Hepatocyte (in vitro differentiated cells): Measurements from ENCODE around the gene VSIR. TPM values are rescaled to one million over a fixed set of nuclear protein-coding genes. Genes with fewer than 3 reads are reported as not detected.

ENCODE experiments used
- DNase-seq: peaks from one replicate; pipeline ENCODE4 v3.0.0-alpha.2; 2016; ENCODE audit warnings: low spot score
- H2AFZ ChIP-seq: fragments of 200-600 bp; sonication (generic); 2 replicates; pipeline ENCODE4 v1.6.0; 2016; ENCODE audit warnings: antibody characterized with exemption, mild to moderate bottlenecking
- H3K27ac ChIP-seq: fragments of 200-600 bp; sonication (generic); 2 replicates; pipeline ENCODE4 v1.5.1; 2016; ENCODE audit warnings: mild to moderate bottlenecking
- H3K27me3 ChIP-seq: fragments of 200-600 bp; sonication (generic); 2 replicates; pipeline ENCODE4 v1.6.1; 2016
- H3K36me3 ChIP-seq: fragments of 200-600 bp; sonication (generic); replicated peaks from 2 replicates; pipeline ENCODE4 v1.5.1; 2016; ENCODE audit warnings: low read depth; ENCODE audit not compliant: insufficient read depth
- H3K4me1 ChIP-seq: fragments of 200-600 bp; sonication (generic); 2 replicates; pipeline ENCODE4 v1.5.1; 2016; ENCODE audit warnings: mild to moderate bottlenecking, moderate library complexity; ENCODE audit not compliant: insufficient read depth
- H3K4me2 ChIP-seq: fragments of 200-600 bp; sonication (generic); 2 replicates; pipeline ENCODE4 v1.6.0; 2016
- H3K4me3 ChIP-seq: fragments of 200-600 bp; sonication (generic); 2 replicates; pipeline ENCODE4 v1.5.1; 2016; ENCODE audit warnings: mild to moderate bottlenecking
- H3K79me2 ChIP-seq: fragments of 200-600 bp; sonication (generic); 2 replicates; pipeline ENCODE4 v1.6.0; 2017; ENCODE audit warnings: mild to moderate bottlenecking
- H3K9me2 ChIP-seq: fragments of 200-600 bp; sonication (generic); replicated peaks from 2 replicates; pipeline ENCODE4 v1.6.0; 2017; ENCODE audit warnings: mild to moderate bottlenecking; ENCODE audit not compliant: insufficient read depth
- H3K9me3 ChIP-seq: fragments of 200-600 bp; sonication (generic); 2 replicates; pipeline ENCODE4 v1.5.1; 2016; ENCODE audit warnings: low read depth, mild to moderate bottlenecking
- H4K20me1 ChIP-seq: fragments of 200-600 bp; sonication (generic); 2 replicates; pipeline ENCODE4 v1.6.0; 2016; ENCODE audit warnings: mild to moderate bottlenecking; ENCODE audit not compliant: insufficient read depth, poor library complexity, severe bottlenecking
- CTCF ChIP-seq: fragments of 200-600 bp; sonication (generic); IDR thresholded peaks from 2 replicates; pipeline ENCODE4 v1.5.1; 2016; ENCODE audit warnings: antibody characterized with exemption, mild to moderate bottlenecking; ENCODE audit not compliant: poor library complexity
- EZH2 ChIP-seq: fragments of 200-600 bp; sonication (generic); IDR thresholded peaks from 2 replicates; pipeline ENCODE4 v1.6.1; 2016; ENCODE audit warnings: antibody characterized with exemption, mild to moderate bottlenecking, borderline replicate concordance
- EZH2phosphoT487 ChIP-seq: fragments of 200-600 bp; sonication (generic); IDR thresholded peaks from one replicate; pipeline ENCODE4 v1.6.1; 2018; ENCODE audit warnings: antibody characterized with exemption, mild to moderate bottlenecking, low read depth, moderate library complexity; ENCODE audit not compliant: unreplicated experiment, severe bottlenecking
- WGBS: methylation state at CpG from one replicate; pipeline ENCODE4 v1.1.6; 2016; ENCODE audit warnings: low lambda C conversion rate; ENCODE audit errors: missing lambda C conversion rate; 5-methylcytosine and 5-hydroxymethylcytosine counted together
- polyA plus RNA-seq: library from polyadenylated mRNA; unstranded; fragments of >200 nt; fragmentation: Nextera tagmentation; extraction: Ambion mirVana; gene quantifications from 2 replicates; pipeline ENCODE4 v1.2.1, GENCODE V29; 2016
- total RNA-seq: library from RNA; depleted of rRNA; stranded (reverse); fragments of >200 nt; gene quantifications from 2 replicates; pipeline ENCODE4 v1.2.3, GENCODE V29; 2014

The VSIR gene
- total and polyA plus RNA-seq, 2 experiments from 2014 or later: 13.6 to 45.5 TPM

GRCh38 chr10:71819441-71819861, 46.1 kb upstream of the VSIR start:
- Histone ChIP-seq H3K9me3 (no peaks in the 10 kb centered on the region), H2AFZ (no peak overlapping the region), H3K4me1 (no peaks in the 10 kb centered on the region), H3K4me3 (no peak overlapping the region), H3K36me3 (no peaks in the 10 kb centered on the region), H3K27ac (no peak overlapping the region), H3K79me2 (no peaks in the 10 kb centered on the region), H3K9me2 (no peaks in the 10 kb centered on the region), H4K20me1 (no peaks in the 10 kb centered on the region), H3K4me2 (no peak overlapping the region), H3K27me3 (no peaks in the 10 kb centered on the region)
- TF ChIP-seq EZH2phosphoT487 (no peak), EZH2 (no peak), CTCF (no peak)
- 96% methylated on average over 18 of the region's 18 CpGs for WGBS
- no peak for DNase-seq

- Histone ChIP-seq H2AFZ (no peak overlapping the region), H4K20me1 (no peaks in the 10 kb centered on the region), H3K9me3 (no peaks in the 10 kb centered on the region), H3K36me3 (no peaks in the 10 kb centered on the region), H3K4me3 (no peak overlapping the region), H3K4me2 (no peak overlapping the region), H3K9me2 (no peaks in the 10 kb centered on the region), H3K79me2 (no peaks in the 10 kb centered on the region), H3K27me3 (no peaks in the 10 kb centered on the region), H3K27ac (no peak overlapping the region), H3K4me1 (no peaks in the 10 kb centered on the region)
- 96% methylated on average over 14 of the region's 14 CpGs for WGBS
- no peak for DNase-seq
- TF ChIP-seq CTCF (no peak), EZH2phosphoT487 (no peak), EZH2 (no peak)
These were observed 45.4 kb upstream of the VSIR start for GRCh38 chr10:71818674-71819260.

- no peaks in the 10 kb centered on the region for H3K4me1 ChIP-seq
- 93% methylated on average over 9 of the region's 9 CpGs for WGBS
- no peaks in the 10 kb centered on the region for H3K9me3 ChIP-seq
- H3K4me2 ChIP-seq: no peak overlapping the region
- H3K79me2 ChIP-seq: no peaks in the 10 kb centered on the region
- H3K27ac ChIP-seq: no peak overlapping the region
- H2AFZ ChIP-seq: no peak overlapping the region
- DNase-seq: no peak
- H3K9me2 ChIP-seq: no peaks in the 10 kb centered on the region
- H3K36me3 ChIP-seq: no peaks in the 10 kb centered on the region
- H3K4me3 ChIP-seq: no peak overlapping the region
- no peaks in the 10 kb centered on the region for H3K27me3 ChIP-seq
- no peak for TF ChIP-seq EZH2phosphoT487
- TF ChIP-seq CTCF: no peak
- TF ChIP-seq EZH2: no peak
- no peaks in the 10 kb centered on the region for H4K20me1 ChIP-seq
These were observed 44.7 kb upstream of the VSIR start for GRCh38 chr10:71817831-71818655.
